Keratinocyte (primary cell): ENCODE measurements around the gene HK2. TPM values are rescaled to one million over a fixed set of nuclear protein-coding genes. Genes with fewer than 3 reads are reported as not detected.

Experiments
- DNase-seq: peaks from one replicate; pipeline ENCODE4 v3.0.0-alpha.2; 2011; ENCODE audit warnings: low read depth, missing footprints, low spot score
- FAIRE-seq: peaks from 2 replicates; lab custom pipeline; 2011; peaks lifted over from hg19 to GRCh38; lab: Jason Lieb, UNC
- H2AFZ ChIP-seq: 2 replicates; pipeline ENCODE4 v1.6.0; 2012; ENCODE audit warnings: low read length, control low read depth, inconsistent platforms; ENCODE audit not compliant: control insufficient read depth
- H3K27ac ChIP-seq: 2 replicates; pipeline ENCODE4 v1.5.1; 2011; ENCODE audit warnings: low read length; ENCODE audit not compliant: control insufficient read depth, insufficient read depth
- H3K27me3 ChIP-seq: 3 replicates; pipeline ENCODE4 v1.6.0; 2011; ENCODE audit warnings: low read length; ENCODE audit not compliant: control insufficient read depth, insufficient read depth; ENCODE audit errors: extremely low read depth
- H3K36me3 ChIP-seq, 2 experiments: 2 replicates in 1 of 2; 3 replicates in 1 of 2; pipeline ENCODE4 v1.5.1; 2011; ENCODE audit warnings: low read length in 2 of 2, mild to moderate bottlenecking in 1 of 2; ENCODE audit not compliant: control insufficient read depth in 2 of 2, insufficient read depth in 2 of 2; ENCODE audit errors: extremely low read depth in 1 of 2
- H3K4me1 ChIP-seq: 3 replicates; pipeline ENCODE4 v1.5.1; 2011; ENCODE audit warnings: low read length; ENCODE audit not compliant: control insufficient read depth, insufficient read depth; ENCODE audit errors: extremely low read depth
- H3K4me2 ChIP-seq: 3 replicates; pipeline ENCODE4 v1.6.0; 2011; ENCODE audit warnings: low read depth, low read length; ENCODE audit not compliant: control insufficient read depth, insufficient read depth; ENCODE audit errors: extremely low read depth
- H3K4me3 ChIP-seq, 3 experiments: fragments of 200-600 bp in 1 of 3; sonication (generic) in 1 of 3; 2 replicates in 2 of 3; 3 replicates in 1 of 3; pipeline ENCODE4 v1.5.1; 2011 to 2016; ENCODE audit warnings: low read length in 3 of 3, mild to moderate bottlenecking in 3 of 3, control low read depth in 2 of 3, inconsistent platforms in 1 of 3, low read depth in 1 of 3, mixed read lengths in 1 of 3, mixed run types in 1 of 3, moderate library complexity in 1 of 3; ENCODE audit not compliant: control insufficient read depth in 2 of 3, insufficient read depth in 2 of 3; ENCODE audit errors: extremely low read depth in 1 of 3
- H3K79me2 ChIP-seq: 2 replicates; pipeline ENCODE4 v1.6.0; 2012; ENCODE audit warnings: low read length; ENCODE audit not compliant: control insufficient read depth, insufficient read depth
- H3K9ac ChIP-seq: 3 replicates; pipeline ENCODE4 v1.6.0; 2011; ENCODE audit warnings: low read length; ENCODE audit not compliant: control insufficient read depth, insufficient read depth; ENCODE audit errors: extremely low read depth
- H3K9me1 ChIP-seq: 3 replicates; pipeline ENCODE4 v1.6.0; 2011; ENCODE audit warnings: low read length; ENCODE audit not compliant: control insufficient read depth, insufficient read depth; ENCODE audit errors: extremely low read depth
- H3K9me3 ChIP-seq: 2 replicates; pipeline ENCODE4 v1.5.1; 2012; ENCODE audit warnings: low read depth, low read length; ENCODE audit not compliant: control insufficient read depth
- H4K20me1 ChIP-seq: 3 replicates; pipeline ENCODE4 v1.6.0; 2011; ENCODE audit warnings: low read length; ENCODE audit not compliant: control insufficient read depth, insufficient read depth; ENCODE audit errors: extremely low read depth
- EZH2 ChIP-seq: IDR thresholded peaks from one replicate; pipeline ENCODE4 v1.6.1; 2012; ENCODE audit warnings: inconsistent platforms, mild to moderate bottlenecking, low read length, moderate library complexity
- dilution Hi-C: fragments of 300-500 bp; cut with MboI; formaldehyde crosslinking; loops from one replicate; pipeline ENCODE4 v1.7.0; 2020; ENCODE audit warnings: low sequenced_read_pairs; ENCODE audit not compliant: extremely low pct_ligation_motif_present
- polyA plus RNA-seq, 5 experiments: library from polyadenylated mRNA; depleted of rRNA in 3 of 5; stranded (reverse) in 3 of 5; stranded (forward) in 1 of 5; unstranded in 1 of 5; fragments of >200 nt; gene quantifications; 1 replicate in 1 of 5; 2 replicates in 3 of 5; 3 replicates in 1 of 5; pipeline versions ENCODE4 v1.2.1 to v1.2.3, GENCODE V29; 2011 to 2012; ENCODE audit warnings: missing spikeins in 2 of 5, low read depth in 1 of 5, low replicate concordance in 1 of 5
- TF ChIP-seq, protein P1 (sequence below), 3 experiments: IDR thresholded peaks in 1 of 3; conservative IDR thresholded peaks in 1 of 3; optimal IDR thresholded peaks in 1 of 3; 2 replicates in 2 of 3; 3 replicates in 1 of 3; pipeline versions ENCODE3 to v1.5.1; 2011; ENCODE audit warnings: low read length in 3 of 3, mild to moderate bottlenecking in 3 of 3, moderate library complexity in 2 of 3, control low read depth in 1 of 3, inconsistent platforms in 1 of 3; ENCODE audit not compliant: insufficient read depth in 2 of 3; ENCODE audit errors: extremely low read depth in 1 of 3

Gene HK2
- polyA plus RNA-seq, 1 donor (not counting 4 experiments of a cell fraction or from before 2014, with no cell fraction given), result 27.1 TPM

DNA sequence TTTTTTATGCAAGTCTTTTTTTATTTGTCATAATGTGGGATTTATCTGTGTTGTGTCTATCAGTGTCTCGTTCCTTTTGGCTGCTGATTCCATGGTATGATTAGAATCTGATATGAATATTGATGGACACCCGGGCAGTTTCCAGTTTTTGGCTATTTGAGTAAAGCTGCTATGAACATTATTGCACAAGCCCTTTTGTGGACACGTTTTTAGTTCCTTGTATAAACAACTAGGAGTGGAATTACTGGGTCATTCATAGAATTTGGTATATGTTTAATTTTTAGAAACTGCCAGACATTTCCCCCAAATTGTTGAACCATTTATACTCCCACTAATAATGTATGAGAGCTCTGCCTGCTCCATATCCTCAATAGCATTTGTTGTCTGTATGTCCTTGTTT, 26.6 kb downstream of the HK2 start:
- H3K27me3 ChIP-seq, result no peaks in the 10 kb centered on the region
- H3K9ac ChIP-seq, result no peak overlapping the region
- H3K27ac ChIP-seq, result no peak overlapping the region
- peaks cover 4 to 31% of the 10 kb centered on the region in 2 experiments for H3K36me3 ChIP-seq
- dilution Hi-C loops, result loop anchor here (25.0 kb wide), 1 partner anchor 123 kb away; no protein-coding TSS in a partner anchor
- peaks cover 7% of the 10 kb centered on the region for H3K4me1 ChIP-seq
- no peaks in the 10 kb centered on the region for H3K9me3 ChIP-seq
- H2AFZ ChIP-seq, result no peak overlapping the region
- no peak for DNase-seq
- H3K9me1 ChIP-seq, result no peaks in the 10 kb centered on the region
- H3K4me2 ChIP-seq, result no peak overlapping the region
- H3K79me2 ChIP-seq, result peaks cover 39% of the 10 kb centered on the region
- no peak for FAIRE-seq
- TF ChIP-seq EZH2, result no peak
- TF ChIP-seq, protein P1, sequence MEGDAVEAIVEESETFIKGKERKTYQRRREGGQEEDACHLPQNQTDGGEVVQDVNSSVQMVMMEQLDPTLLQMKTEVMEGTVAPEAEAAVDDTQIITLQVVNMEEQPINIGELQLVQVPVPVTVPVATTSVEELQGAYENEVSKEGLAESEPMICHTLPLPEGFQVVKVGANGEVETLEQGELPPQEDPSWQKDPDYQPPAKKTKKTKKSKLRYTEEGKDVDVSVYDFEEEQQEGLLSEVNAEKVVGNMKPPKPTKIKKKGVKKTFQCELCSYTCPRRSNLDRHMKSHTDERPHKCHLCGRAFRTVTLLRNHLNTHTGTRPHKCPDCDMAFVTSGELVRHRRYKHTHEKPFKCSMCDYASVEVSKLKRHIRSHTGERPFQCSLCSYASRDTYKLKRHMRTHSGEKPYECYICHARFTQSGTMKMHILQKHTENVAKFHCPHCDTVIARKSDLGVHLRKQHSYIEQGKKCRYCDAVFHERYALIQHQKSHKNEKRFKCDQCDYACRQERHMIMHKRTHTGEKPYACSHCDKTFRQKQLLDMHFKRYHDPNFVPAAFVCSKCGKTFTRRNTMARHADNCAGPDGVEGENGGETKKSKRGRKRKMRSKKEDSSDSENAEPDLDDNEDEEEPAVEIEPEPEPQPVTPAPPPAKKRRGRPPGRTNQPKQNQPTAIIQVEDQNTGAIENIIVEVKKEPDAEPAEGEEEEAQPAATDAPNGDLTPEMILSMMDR (optimal IDR thresholded peaks at IDR 0.05 in 1 of 3, IDR thresholded peaks at IDR 0.05 in 1 of 3, conservative IDR thresholded peaks at IDR 0.05 in 1 of 3; ENCODE audit: extremely low read depth in 1 of 3, insufficient read depth in 2 of 3, low read length in 3 of 3), result no peak
- H3K4me3 ChIP-seq, result no peak overlapping the region
- H4K20me1 ChIP-seq, result peaks cover 2% of the 10 kb centered on the region

DNA sequence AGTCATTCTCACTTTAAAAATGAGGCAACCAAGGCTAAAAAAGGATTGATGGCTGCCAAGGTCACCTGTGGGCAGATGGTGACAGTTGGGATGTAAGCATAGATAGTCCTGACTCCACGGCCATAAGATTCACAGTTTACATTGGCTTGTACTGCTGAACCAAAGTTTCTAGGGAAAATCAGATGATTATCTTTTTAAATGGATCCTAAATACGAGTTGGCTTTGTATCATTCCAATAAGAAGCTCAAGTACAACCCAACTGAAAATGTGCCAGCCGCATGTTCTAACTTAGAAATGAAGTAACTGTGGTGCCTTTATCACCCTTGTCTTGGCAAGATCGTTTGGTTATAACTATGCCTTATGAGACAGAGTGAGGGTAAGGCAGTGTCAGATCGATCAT, 27.6 kb downstream of the HK2 start:
- peak overlapping the region; percentile 25 for H2AFZ ChIP-seq
- FAIRE-seq (no peak), DNase-seq (no peak)
- H3K9me3 ChIP-seq, result no peaks in the 10 kb centered on the region
- H3K27me3 ChIP-seq, result no peaks in the 10 kb centered on the region
- dilution Hi-C loops, result loop anchor here (25.0 kb wide), 1 partner anchor 124 kb away; no protein-coding TSS in a partner anchor
- H3K36me3 ChIP-seq, result peaks cover 0 to 28% of the 10 kb centered on the region in 2 experiments
- no peak overlapping the region for H3K4me3 ChIP-seq
- peaks cover 4% of the 10 kb centered on the region for H4K20me1 ChIP-seq
- H3K4me2 ChIP-seq, result no peak overlapping the region
- no peak overlapping the region for H3K27ac ChIP-seq
- peaks cover 2% of the 10 kb centered on the region for H3K9me1 ChIP-seq
- H3K9ac ChIP-seq, result no peak overlapping the region
- peaks cover 47% of the 10 kb centered on the region for H3K79me2 ChIP-seq
- H3K4me1 ChIP-seq, result peaks cover 7% of the 10 kb centered on the region
- TF ChIP-seq EZH2, result no peak
- TF ChIP-seq, protein P1 (optimal IDR thresholded peaks at IDR 0.05 in 1 of 3, IDR thresholded peaks at IDR 0.05 in 1 of 3, conservative IDR thresholded peaks at IDR 0.05 in 1 of 3; ENCODE audit: extremely low read depth in 1 of 3, insufficient read depth in 2 of 3, low read length in 3 of 3), result no peak
